NCI-H187 (cell line): ENCODE results near the gene MEGF6.

Experiments used
- DNase-seq, 2 experiments: peaks; one replicate each; lab custom pipeline; 2025; lab: John Stamatoyannopoulos, UW

MEGF6 gene

DNA sequence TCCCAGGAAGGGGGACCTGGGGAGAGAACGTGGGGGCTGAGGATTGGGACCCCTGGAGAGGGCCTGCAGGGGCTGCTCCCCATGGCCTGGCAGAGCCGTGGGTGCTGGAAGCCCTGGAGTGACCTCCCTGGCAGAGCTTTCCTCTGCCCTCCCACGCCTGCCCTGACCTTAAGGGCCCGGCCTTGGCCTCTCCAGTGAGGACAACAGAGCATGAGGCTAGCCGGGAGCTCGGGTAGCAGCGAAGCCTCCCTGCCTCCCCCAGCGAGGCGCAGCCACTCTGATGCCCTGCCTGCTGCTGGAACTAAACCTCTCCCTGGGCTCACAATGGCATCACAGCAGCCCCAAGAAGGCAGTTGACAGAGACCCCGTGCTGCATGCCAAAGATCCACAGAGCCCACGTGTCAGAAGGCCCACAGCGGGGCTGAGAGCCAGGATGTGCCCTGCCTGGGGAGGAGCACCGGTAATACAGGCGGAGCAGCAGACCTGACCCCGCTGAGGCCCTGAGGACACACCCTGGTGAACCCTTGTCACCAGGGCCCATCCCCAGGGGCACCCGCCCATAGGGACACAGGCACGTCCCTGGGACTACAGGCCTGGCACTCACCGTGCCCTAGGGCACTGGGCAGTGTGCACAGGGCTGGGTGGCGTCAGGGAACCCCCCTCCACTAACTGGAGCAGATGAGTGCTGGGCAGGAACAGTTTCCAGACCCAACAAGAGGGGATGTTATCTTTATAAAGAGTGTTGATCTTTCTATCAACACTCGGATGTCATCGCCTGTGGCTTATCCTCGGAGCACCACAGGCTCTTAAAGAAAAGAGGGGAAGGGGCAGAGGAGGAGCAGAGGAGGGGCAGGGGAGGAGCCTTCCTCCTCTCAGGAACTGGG, 108.4 kb downstream of the MEGF6 start:
- DNase-seq: no peak

DNA sequence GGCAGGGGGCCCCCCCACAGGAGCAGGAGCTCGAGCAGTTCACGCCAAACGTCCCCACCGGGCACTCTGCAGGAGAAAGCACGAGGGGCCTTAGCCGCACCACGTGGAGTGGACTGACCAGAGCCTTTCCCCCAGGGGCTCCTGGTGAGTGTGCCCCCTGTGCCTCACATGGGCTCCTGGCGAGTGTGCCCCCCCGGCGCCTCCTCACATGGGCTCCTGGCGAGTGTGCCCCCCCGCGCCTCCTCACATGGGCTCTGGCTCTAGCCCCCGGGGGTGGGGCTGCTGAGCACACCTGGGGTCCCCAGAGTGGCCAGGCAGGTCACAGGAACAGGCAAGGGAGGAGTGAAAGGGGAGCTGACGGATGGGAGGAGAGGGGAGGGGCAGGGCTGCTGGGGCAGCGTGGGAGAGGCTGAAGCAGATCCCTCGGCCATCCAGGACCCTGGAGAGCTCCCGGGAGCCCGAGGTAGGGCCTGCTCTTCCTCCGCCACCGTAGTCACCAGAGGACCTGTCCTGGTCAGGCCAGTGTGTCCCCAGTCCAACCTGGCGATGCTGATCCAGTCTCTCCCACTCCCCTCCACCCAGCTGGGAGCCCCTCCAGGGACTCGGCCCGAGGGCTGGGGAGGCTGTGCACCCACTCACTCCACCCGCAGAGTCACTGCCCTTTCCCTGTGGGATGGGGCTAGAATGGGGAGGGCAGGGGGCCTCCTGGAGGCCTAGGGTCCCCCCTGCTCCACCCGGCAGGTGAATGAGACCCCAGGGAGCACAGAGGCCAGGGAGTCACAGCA, 109.3 kb downstream of the MEGF6 start:
- no peak for DNase-seq

DNA sequence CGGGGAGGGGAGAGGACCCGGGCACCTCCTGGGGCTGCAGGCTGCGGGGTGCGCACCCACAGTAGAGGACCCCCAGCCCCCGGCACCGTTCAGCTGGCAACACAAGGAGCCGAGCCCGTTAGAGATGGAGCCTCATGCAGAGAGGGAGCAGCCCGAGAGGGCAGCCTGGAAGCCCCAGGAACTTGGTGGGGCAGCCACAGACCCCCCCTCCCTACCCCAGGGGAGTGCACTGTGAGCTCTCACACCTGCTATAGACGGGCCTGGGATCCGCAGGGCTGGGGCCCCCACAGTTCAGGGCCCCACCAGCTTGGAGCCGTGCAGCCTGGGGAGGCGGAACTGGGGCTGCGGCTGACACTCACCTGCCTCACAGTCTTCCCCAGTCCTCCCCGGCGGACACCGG, 109.9 kb downstream of the MEGF6 start:
- no peak for DNase-seq

DNA sequence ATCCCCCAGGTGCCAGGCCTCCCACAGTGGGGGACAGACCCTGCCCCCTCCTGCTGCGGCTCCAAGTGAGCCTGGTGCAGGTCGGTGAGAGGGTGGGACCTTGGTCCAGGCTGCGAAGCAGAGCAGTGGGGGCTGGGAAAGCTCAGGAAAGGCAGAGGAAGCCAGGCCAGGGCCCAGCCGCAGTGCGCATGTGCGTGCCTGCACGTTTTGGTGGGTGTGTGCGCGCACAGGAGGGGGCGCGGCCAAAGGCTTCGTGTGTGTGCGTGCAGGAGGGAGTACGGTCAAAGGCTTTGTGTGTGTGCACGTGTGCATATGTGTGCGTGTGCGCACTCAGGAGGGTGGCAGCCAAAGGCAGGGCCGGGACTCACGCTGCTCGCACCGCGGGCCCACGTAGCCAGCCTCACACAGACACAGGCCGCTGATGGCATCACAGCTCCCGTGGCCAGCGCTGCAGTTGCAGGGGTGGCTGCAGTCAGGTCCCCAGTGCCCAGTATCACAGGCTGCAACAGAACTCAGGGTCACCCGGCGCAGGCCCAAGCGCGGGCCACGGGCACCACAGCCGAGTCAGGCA, 111.0 kb downstream of the MEGF6 start:
- DNase-seq: no peak

DNA sequence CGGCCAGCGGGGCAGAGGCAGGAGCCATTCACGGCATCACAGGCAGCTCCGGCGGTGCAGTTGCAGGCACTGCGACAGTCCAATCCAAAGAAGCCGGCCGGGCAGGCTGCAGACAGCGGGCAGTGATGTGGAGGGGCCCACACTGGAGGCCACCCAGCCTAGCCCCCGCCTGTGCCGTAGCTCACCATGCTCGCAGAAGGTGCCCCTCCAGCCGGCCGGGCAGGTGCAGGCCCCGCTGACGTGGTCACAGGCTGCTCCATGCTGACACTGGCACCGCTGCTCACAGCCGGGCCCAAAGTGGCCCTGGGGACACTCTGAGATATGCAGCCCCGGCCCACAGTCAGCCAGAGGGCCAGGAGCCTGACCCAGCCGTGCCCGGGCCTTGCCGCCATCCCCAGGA, 111.7 kb downstream of the MEGF6 start:
- no peak for DNase-seq

DNA sequence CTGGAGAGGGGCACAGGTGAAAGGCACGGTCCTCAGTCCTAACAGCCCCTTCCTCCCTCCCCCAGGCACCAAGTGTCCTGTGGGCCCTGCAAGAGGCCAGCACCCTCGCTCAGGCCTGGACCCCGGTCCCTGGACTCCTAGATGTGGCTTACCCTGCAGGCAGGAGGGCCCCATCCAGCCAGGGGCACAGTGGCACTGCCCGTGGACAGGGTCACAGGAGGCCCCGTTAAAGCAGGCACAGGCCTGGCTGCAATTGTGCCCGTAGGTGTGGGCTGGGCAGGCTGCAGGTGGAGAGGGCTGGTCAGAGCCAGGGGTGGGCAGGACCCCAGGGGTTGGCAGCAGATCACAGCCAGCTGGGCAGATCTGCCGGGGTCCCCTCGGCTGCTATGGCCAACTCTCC, 112.3 kb downstream of the MEGF6 start:
- no peak for DNase-seq

DNA sequence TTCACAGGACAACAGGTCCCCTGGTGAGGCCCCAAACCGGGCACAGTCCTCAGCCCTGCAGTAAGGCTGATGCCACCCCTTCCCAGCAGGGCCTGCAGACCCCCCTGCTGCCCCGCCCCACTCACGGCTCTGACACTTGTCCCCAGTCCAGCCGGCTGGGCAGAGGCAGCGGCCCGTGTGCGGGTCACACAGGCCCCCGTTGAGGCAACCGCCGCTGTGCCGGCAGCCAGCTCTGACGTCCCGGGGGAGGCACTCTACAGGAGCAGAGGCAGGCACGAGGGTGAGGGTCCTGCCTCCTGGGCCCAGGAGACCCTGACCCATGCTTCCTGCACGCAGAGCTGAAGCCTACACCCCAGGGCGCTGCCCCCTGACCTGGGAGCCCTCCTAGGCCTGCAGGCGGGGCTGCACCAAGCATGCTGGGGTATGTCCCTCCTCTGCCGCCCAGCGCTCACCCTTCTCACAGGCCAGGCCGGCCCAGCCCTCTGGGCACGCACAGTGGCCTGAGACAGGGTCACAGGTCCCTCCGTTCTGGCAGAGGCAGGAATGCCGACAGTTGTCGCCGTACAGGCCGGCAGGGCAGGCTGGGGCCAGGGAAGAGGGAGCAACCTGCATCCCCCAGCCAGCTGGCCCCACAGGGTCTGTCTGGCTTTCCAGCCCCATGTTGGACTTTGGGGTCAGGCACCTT, 112.9 kb downstream of the MEGF6 start:
- DNase-seq: no peak

DNA sequence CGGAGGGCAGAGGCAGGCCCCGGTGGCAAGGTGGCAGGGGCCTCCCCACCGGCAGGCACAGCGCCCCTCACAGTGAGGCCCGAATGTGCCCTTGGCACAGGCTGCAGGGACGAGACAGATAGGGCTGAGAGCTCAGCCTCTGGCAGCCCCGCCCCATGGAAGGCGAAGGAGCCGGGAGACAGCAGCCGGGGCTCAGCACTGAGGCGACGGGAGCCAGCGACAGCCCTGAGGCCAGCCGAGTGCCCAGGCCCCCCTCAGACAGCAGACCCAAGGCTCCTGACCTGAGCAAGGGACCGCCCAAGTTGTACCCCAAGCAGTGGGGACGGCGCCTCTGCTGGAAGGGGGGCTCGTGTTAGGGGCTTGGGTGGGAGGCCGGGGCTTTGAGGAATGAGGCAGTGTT, 113.8 kb downstream of the MEGF6 start:
- DNase-seq: no peak

DNA sequence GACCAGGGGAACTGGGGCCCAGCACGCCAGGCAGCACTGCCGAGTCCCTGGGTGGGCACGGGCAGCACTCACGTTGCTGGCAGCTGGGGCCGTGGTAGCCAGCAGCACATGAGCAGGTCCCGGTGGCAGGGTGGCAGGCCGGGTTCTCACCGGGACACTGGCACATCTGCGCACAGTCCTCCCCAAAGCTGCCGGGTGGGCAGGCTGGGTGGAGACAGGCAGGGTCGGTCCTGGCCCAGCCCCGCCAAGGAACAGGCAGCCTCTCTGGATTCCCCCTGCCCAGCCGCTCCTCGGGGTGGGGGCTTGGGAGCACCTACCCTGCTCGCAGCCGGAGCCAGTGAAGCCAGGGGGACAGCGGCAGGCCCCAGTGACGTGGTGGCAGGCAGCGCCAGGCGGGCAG, 114.4 kb downstream of the MEGF6 start:
- DNase-seq: no peak

DNA sequence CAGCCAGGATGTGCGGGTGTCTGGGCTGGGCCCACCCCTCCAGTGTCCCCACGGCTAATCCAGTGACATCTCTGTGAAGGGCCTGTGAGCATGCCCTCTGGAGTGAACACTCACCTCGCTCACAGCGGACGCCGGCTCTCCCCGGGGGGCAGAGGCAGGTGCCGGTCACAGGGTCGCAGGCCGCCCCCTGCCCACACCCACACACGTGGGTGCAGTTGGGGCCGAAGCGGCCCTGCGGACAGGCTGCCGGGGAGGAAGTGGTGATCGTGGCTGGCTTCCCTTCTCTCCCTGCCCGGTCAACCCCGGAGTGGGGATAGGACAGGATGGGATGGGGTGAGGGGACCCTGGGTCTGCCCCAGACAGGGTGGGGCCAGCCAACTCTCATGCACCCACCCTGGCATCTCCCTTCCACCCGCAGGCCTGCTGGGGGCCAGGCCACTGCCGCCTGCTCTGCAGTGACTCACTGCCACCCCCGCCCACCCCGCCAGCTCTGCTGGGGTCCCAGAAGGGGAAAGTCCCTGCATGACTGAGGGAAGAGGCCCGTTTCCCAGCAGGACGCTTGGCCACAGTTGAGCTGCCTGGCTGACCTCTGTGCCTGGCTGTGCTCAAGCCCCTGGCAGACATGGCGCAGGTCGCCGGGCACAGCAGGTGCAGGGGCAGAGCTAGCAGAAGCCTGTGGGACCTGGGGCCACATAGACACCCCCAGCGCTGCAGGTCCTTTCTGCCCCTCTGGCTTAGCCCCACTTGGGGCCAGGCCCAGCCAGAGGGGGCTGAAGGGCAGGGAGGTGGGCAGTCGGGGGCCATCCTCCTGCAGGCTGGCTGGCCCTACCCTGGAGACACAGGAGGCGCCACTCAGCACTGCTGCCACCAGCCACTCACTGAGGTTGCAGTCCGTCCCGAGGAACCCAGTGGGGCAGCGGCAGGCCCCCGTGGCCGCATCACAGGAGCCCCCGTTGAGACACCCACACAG, 115.2 kb downstream of the MEGF6 start:
- no peak for DNase-seq

DNA sequence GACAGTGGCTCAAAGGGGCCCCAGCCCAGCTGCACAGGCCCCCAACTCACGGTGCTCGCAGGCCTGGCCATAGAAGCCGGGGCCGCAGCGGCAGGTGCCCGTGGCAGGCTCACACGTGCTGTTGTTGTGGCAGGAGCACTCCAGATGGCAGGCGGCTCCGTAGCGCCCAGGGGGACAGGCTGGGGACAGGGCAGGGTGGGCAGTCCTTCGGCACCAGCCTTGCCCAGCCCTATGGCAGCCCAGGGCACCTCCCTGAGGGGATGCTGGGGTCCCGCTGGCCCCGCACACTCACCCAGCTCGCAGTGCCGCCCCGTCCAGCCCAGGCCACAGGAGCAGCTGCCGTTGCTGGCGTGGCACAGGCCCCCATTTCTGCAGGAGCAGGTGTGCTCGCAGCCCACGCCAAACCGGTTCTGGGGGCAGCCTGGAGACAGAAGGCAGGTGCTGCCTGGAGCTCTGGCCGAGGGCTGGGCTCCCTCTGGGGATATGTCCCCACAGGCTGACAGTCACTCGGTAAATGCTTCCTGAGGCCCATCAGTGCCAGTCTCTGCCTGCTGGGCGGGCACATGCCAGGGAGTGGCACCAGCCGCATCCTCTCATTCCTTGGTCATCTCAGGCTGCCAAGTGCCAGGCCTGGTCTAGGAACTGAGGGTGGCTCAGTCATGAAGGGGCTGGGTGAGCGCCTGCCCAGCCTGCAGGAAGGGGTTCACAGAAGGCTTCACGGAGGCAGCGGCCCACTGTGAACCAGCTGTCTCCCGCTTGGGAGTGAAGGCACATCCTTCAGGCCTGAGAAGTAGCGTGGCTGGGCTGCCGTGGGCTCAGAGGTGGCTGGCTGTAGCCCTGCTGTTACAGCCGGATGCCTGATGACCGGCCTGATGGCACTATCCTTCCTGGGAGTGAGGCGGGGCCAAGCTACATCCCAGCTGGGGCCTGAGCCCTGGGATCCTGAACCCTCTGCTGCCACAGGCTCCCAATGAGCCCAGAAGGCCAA, 116.7 kb downstream of the MEGF6 start:
- no peak for DNase-seq

DNA sequence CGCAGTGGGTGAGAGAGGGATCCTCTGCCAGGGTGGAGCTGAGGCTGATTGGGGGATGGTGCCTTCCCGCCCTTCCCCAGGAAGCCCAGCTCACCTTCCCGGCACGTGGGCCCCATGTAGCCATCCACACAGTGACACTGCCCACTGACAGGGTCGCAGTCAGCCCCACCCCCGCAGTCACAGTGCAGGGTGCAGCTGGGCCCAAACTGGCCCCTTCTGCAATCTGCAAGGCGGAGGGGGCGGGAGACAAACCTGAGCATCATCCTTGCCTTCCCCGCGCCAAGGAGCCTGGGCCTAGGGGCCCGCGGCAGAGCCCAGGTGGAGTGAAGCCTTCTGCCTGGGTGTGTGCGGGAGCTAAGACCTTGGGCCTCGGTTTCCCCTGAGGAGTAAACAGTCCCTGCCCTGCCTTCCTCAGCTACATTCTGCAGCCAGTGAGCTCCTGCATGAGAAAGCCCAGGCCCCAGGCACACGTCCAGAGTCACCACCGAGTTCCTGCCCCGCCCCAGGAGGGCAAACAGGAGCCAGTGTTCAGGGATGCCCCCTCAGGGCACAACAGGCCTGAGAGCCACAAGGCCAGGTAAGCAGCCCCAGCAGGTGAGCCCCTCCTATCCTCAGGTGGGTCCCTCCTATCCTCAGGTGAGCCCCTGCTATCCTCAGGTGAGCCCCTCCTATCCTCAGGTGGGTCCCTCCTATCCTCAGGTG, 118.6 kb downstream of the MEGF6 start:
- DNase-seq: no peak

DNA sequence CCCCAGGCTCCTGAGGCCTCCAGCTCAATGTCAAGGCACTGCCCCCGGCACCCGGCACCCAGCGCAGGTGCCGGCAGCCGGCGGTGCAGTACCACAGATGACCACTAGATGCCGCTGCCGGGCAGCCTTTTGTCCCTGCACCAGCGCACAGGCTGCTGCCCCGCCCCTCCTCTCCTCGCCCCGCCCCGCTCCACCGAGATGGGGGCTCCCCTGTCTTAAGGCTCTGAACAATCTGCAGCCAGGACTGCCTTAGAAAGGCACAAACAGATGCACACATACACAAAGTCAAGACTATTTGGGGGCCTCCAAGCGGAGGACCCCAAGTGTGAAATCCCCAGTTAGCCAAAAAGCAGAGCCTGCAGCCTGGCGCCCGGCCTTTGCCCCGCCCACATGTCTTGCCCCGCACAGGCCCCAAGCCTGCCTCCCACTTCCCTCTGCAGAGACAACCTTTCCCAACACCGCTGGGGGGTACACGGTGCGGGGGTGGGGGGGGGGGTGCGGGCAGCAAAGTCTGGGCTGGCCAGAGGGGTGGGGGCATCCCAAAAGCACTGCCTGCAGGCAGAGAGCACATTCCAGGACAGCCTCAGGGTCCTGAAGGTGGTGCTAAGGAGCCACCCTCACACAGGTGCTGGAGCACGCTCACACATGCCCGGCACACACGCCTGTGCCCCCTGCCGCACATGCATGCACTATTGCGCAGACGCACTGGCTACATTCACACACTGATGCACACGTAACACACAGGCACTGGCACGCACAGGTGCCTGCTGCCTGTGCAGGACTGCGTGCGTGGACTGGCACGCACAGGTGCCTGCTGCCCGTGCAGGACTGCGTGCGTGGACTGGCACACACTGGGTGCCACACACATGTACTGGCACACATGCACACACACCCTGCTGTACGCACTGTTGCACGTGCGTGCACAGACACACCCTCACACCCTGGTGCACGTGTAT, 119.7 kb downstream of the MEGF6 start:
- DNase-seq: peak; percentile 1 to 26

DNA sequence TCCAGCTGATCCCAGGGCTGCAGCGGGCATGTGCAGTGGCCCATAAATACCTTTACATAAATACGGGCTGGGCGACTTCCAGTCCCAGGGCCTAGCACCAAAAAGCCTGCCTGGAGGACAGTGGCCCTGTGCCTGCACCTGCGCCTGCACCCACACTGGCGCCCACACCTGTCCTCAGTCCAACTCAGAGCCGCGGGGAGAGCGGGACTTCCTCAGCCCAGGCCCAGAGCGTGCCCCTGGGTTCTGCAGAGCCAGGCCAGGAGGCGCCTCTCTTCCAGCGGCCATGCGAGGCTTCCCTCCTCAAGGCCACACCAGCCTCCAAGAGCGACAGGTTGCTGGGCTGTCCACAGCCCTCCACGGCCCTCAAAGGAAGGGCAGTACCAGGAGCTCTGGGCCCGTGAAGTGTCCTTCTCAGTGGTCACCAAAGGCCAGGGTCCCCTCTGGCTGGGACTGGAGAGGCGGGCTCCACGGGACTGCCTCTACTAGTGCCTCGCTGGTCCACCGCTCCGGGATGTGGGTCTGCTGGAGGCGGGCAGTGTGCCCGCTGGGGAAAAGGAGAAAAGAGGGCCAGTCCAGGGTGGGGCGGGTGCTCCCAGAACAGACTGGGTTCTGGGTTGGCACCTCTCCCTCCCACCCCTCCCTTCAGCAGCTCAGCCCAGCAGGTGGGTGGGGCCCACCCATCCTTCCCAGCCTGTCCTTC, 121.1 kb downstream of the MEGF6 start:
- no peak for DNase-seq

DNA sequence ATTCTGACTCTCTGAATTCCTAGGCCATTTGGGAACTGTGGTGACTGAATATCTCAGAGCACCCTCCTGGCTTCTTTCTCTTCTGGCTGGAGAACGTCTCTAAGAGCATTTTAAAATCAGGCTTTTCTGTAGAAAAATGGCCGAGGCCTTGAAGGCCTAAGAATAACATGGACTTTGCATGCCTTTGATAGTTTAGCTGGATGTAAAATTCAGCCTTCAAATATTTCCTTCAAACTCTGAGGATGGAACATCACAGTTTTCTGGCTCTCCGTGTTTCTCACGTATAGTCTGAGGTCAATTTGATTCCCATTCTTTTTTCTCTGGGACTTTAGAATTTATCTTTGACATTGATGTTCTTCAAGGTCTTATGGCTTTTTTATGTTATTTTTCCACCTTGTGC, 122.9 kb downstream of the MEGF6 start:
- DNase-seq: no peak

DNA sequence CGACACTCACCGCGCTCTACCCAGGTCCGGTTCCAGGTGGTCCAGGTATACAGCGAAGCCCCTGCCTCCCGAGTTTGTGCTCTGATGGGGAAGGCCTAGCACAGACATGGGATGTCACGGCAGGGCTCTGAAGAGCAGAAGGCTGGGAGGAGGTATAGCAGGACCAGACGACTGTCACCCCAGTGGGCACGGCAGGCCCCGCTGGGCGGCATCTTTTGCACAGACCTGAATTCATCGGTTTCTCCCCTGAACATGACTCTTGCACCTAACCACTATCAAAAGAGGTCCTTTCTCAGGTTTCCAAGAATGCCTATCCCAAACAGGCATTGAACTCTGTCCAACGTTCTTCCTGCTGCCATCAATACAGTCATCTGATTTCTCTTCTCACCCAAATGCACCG, 126.3 kb downstream of the MEGF6 start:
- no peak for DNase-seq

DNA sequence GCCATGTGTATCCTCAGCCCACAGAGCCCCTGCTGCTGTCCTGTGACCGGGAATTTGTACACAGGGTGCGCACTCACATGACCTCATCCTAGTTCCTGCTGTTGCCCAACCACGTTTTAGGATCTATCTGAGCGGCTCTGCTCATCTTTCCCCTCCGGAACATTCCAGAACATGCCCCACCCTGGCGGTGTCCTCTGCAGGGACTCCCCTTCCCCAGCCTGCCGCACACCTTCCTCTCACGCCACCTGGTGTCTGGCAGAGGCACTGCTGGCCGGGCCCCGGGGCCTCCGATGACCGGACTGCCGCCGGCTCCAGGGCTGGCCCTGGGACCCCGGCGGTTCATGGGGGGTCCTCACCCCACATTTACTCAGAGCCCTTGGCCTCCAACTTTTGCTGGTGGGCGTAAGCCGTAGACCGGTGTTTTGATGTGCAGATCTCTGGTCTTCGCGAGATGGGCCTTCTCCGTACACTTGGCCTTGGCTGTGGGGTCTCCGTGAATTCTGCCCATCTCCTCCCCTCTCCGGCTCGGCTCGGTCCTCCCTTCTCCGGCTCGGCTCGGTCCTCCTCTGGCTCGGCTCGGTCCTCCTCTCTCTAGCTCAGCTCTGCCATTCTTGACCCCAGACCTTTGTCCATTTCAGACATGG, 127.4 kb downstream of the MEGF6 start:
- no peak for DNase-seq
